HuH-7.5 (cell line): ENCODE data around the gene FAM118A.
"Not testable (repeated sequence)": the region's sequence is repeated elsewhere in the genome, so short reads cannot be mapped to it uniquely, and the experiment has no call there.

ENCODE experiments used
- DNase-seq: peaks from one replicate; pipeline ENCODE4 v3.0.0; 2011; ENCODE audit warnings: low spot score

Gene FAM118A

GRCh38 chr22:45331486-45331885 lies 21.8 kb downstream of the FAM118A start:
- DNase-seq = no peak

GRCh38 chr22:45332001-45332400 lies 22.3 kb downstream of the FAM118A start:
- DNase-seq = no peak

DNA sequence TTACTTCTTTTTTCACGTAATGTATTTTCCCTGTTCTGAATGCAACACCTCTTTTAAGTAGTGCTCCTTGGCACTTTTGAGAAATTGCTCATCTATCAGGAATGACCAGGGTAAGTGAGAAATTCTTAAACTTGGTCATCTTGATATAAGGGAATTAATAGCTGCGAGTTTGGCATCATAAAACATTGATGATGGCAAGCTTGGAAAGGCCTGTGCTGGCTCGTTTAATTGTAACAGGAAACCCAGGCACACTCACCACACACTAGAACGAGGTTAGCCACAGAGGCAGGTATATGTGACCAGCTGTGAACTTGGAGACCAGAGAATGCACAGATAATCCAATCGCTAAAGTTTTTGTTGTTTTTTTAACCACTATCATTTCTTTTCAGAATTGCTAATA lies 24.3 kb downstream of the FAM118A start:
- no peak for DNase-seq

DNA sequence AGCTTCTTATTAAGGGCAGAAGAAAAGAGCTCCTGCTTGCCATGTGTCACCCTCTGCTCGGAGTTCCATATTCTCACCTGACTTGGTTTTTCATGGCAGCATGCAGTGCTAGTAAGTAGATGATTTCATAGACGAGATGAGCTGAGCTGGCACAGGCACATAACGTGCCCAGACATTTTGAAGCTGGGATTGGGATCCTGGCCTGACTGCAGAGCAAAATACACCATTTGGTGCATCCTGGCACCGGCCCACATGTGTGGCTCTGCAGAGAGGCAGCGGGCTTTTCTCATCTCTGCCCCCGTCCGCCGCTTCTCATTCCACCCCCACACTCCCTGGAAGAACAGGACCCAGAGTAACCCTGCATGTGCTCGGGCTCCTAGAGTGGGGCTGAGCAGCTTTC lies 24.8 kb downstream of the FAM118A start:
- DNase-seq = no peak

DNA sequence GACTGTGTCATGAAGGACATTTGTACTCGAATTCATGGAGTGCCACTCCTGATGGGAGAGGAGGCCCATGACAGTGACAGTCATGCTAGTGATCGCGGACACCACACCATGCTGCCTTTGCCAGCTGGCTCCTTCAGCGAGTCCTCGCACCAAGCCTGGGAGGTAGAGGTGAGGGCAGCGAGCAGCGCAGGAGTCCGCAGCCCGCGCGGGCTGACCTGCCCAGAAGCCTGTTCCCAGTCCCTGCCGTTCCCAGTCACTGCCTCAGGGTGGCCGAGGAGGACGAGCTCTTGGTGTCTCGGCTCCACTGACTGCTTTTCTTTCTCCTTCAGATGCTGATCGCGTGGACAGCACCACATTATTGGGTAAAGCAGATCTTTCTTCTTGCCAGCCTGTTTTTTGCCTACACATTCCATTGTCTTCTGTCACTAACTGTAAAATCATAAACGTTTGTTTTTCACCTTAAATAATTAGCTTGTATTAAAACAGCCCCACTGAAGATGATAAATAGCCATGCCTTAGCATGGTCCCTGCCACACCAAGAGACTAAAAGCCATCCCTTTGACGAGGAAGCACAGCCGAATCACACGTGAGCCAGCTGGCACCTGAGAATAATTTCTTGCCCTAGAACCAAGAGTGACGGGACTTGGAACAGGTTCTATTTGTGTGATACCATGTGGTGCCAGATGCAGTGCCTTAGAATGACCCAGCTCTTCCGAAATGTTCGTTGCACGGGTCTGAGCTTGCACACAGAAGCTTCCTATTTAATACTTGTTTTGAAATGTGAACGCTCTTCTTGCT lies 25.5 kb downstream of the FAM118A start:
- no peak for DNase-seq

GRCh38 chr22:45335854-45336522 lies 26.3 kb downstream of the FAM118A start:
- DNase-seq = no peak

GRCh38 chr22:45336971-45337431 lies 27.3 kb downstream of the FAM118A start:
- no peak for DNase-seq

- no peak for DNase-seq
These were observed 27.8 kb downstream of the FAM118A start for GRCh38 chr22:45337536-45337935.

GRCh38 chr22:45338795-45339194 lies 29.1 kb downstream of the FAM118A start:
- no peak for DNase-seq

DNA sequence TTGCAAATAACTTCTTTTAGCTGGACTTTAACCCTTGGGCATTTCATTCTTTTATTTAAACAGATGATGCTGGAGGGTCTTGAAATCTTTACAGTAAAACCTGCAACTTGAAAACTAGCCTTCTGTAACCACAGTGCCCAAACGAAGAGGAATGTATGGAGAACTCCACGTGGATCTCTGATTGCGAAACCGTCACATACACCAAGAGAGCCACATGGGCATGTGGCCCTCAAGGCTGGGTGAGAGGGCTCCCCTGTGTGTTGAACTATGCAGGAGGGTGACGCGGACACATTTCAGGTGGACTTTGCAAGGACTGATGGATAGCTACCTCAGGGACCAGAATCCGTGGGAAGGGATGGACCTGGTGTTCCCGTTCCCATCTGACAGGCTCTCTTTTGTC lies 30.6 kb downstream of the FAM118A start:
- DNase-seq = no peak

DNA sequence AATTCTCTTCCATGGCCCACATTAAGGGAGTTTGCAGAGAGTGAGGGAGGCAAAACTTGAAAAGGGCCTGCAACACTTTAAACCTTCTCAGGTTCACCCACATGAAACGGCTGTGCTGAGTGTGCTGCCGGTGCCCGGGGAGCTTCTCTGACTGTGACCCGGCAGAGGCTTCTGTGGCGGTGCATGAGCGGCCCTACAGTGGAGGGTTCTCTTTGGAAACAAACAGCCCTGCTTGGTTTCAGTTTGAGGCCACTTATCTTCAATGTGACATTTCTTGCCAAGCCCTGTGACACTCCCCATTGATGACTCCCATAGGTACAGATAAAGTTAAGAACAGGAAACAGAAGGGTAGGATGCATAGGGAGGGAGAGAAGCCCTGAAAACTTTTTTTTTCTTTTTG lies 31.8 kb downstream of the FAM118A start:
- DNase-seq = no peak

- DNase-seq = no peak
These were observed 33.4 kb downstream of the FAM118A start for GRCh38 chr22:45343143-45343542.

- DNase-seq = no peak
These were observed 34.6 kb downstream of the FAM118A start for GRCh38 chr22:45344334-45344733.

DNA sequence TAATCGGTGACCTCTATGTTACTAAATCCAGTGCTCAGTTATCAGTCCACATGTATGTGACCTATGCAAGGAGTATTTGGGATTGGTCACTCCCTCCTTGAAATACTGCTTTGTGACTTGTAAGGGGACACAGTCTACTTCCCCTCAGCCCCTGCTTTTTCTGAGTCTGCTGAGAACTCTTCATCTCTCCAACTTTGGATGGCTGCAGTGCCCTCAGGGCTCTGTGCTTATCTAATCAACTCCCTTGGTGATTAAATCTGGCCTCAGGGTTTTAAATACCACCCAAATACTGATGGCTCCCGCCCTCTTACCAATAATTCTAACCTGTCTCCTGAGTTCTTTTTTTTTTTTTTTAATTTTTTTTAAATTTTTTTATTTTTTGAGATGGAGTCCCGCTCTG lies 40.2 kb downstream of the FAM118A start:
- DNase-seq = no peak

GRCh38 chr22:45351956-45352355 lies 42.2 kb downstream of the FAM118A start:
- no peak for DNase-seq

DNA sequence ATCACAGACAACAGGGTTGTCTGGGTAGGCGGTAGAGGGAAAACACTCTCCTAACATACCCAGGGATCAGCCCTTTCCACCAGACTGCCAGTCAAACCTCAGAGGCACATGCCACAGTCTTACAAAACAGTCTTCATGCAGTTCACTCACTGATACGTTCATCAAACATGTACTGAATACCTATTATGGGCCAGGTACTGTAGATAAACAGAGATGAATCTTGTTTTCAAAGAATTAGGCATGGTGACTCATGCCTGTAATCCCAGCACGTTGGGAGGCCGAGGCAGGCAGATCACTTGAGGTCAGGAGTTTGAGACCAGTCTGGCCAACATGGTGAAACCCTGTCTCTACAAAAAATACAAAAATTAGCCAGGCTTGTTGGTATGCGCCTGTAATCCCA lies 43.0 kb downstream of the FAM118A start:
- not testable (repeated sequence) for DNase-seq

- DNase-seq = no peak
These were observed 44.1 kb downstream of the FAM118A start for GRCh38 chr22:45353786-45354185.

DNA sequence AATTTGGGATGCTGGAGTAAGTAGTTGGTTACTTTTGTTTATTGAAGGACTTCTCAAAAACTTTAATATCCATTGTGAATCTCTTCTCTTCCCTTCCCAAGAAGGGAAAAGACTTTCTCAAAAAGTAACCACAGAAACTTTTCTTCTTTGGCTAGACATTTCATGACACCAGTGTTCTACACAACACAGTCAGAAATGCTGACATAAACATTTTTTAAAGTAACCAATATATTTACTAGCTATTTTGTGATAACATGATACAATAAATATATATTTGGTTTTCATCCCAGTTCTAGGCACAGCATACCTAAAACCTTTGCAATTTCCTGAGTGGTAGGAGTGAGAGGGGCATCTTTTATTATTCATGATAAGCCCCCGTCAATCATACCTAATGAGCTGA lies 47.8 kb downstream of the FAM118A start:
- no peak for DNase-seq

DNA sequence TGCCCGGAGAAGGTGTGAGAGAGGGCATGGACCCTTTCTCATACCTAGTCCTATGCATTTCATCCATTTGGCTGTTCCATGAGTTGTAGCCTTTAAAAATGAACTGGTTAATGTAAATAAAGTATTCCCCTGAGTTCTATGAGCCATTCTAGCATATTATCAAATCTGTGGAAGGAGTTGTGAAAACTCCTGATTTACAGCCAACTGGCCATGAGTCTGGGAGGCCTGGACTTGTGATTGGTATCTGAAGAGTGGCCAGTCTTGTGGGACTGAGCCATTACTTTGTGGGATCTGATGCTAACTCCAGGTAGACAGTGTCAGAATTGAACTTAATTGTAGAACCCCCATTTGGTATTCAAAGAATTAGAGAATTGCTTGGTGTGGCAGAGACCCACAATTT lies 48.4 kb downstream of the FAM118A start:
- DNase-seq = no peak

DNA sequence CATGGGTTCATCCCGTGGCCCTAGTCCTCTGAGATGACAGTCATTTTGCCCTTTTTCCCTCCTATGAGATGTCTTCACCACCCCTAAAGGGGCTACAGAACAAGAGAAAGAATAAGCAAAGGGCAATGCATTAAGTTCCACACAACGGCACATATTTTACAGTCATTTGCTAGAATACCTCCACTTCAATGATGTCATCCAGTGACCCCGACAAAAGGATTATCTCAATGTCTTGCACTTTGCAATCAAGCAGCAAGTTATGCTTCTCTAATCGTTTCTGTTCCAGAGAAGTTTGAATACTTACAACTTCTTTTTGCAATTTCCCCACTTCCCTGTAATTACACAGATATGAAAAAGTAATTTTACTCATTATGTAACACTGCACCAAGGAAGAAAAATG lies 49.9 kb downstream of the FAM118A start:
- no peak for DNase-seq

DNA sequence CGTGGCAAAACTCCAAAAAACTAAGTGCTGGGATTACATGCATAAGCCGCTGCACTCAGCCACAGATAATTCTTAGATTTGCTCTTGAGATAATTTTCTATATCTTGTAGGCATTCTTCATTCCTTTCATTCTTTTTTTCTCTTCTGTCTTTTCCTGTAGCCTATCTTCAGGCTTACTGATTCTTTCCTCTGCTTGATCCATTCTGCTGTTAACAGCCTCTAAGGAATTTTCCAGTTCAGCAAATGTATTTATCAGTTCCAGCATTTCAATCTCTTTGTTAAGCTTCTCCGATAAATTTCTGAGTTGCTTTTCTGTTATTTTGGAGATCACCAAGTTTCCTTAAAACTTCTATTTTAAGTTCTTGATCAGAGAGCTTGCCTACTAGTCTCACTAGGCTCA lies 57.0 kb downstream of the FAM118A start:
- DNase-seq = no peak

GRCh38 chr22:45373592-45373991 lies 63.9 kb downstream of the FAM118A start:
- DNase-seq = not testable (repeated sequence)

DNA sequence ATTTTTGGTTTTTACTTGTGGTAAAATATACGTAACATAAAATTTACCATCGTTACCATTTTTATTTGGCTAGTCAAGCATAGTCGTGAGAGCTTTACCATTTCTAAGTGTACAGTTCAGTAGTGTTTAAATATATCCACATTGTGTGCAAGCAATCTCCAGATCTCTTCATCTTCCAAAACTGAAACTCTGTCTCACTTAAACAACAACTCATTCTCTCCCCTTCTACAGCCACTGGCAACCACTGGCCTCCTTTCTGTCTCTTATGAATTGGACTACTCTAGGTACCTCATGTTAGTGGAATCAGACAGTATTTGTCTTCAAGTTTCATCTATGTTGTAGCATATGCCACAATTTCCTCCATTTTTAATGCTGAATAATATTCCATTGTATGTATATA lies 66.3 kb downstream of the FAM118A start:
- no peak for DNase-seq

DNA sequence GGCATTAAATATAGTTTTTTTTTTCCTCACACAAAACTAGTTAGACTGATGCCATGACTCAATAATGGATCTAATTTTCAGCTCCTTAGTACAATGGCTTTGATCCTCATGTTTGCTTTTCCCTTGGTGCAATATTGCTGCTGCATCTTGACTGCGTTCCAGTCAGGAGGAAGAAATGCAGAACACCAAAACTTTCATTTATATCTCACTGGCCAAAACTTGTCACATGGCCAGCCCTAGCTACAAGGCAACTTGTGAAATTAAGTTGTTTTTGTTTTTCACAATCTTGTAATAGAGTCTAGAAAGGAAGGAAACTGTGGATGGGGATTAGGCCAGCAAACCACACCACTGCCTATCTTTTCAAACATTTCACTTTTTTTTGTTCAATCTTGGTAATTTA lies 67.0 kb downstream of the FAM118A start:
- no peak for DNase-seq
